ENCODE measurements around the gene E2F2. TPM values are rescaled to one million over a fixed set of nuclear protein-coding genes. Genes with fewer than 3 reads are reported as not detected.
A peak's percentile ranks its signal among the peaks of the same experiment; 100 is the strongest.

The E2F2 gene
- total and polyA plus RNA-seq, 2 of the 13 experiments (the other 11 are each of a cell fraction or from before 2014, with no cell fraction given): 0.65 to 6.6 TPM

DNA sequence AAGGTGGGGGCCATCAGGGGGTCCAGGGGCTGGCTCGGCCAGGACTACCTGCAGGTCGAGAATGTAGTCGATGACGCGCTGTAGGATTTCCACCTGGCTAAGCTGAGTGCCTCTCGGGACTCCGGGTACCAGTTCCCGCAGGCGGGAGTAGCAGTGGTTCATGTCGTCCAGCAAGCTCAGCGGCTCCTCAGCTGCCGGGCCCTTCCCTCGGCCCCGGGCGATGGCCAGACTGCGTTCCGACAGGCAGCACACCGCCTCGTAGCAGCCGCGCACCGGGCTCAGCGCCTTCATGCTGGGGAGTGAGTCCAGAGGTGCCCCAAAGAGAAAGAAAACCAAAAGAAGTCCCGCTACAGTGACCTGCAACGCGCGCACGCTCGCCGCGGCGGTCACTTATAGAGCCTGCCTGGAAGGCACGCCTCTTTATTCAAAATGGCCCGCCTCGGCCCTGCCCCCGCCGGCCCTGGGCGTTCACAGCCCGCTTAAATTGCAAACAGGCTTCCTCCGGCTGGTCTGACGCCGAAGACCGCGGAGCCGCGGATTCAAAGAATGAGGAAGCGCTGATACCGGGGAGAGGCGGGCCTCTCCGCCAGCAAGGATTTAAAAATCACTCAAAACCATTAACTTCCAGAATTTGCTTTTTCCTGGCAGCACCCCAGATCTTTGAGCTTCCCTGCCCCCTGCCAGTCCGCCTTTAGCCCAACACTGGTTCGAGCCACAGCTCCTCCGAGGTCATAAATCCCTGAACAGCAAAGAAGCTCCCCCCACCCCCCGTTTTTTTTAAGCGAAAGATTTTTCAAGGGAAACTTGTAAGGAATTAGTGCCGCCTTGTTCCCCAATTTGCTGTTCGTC, 28.3 kb upstream of the E2F2 start, which contains the start of gene ID3 (continued):
- TF ChIP-seq SALL1 (CRISPR knock-in tag; IDR thresholded peaks at IDR 0.05) (peak; percentile 70), FOXK2 (IDR thresholded peaks at IDR 0.05) (no peak), RBFOX2 (IDR thresholded peaks at IDR 0.05; ENCODE audit: low read depth, low read length) (peak; percentile 93), PHF8 (CRISPR knock-in tag; IDR thresholded peaks at IDR 0.05) (peak; percentile 62; the same call in 1 of the 2 replicates), IKZF4 (CRISPR knock-in tag; IDR thresholded peaks at IDR 0.05; ENCODE audit: borderline replicate concordance, low read depth, not compliant biosample characterization) (peak; percentile 39), MYNN (CRISPR knock-in tag; IDR thresholded peaks at IDR 0.05; ENCODE audit: low read depth) (no peak), ZNF225 (CRISPR knock-in tag; IDR thresholded peaks at IDR 0.05) (no peak), ZNF792 (CRISPR knock-in tag; IDR thresholded peaks at IDR 0.05) (0 out of 2 replicates have a peak, but pooled peaks have one; percentile 36), IRX3 (CRISPR knock-in tag; IDR thresholded peaks at IDR 0.05; ENCODE audit: borderline replicate concordance, low read depth) (no peak), ATRX (CRISPR knock-in tag; IDR thresholded peaks at IDR 0.05; ENCODE audit: borderline replicate concordance) (no peak), ZNF143 (CRISPR knock-in tag; IDR thresholded peaks at IDR 0.05) (no peak), TBX3 (IDR thresholded peaks at IDR 0.05; ENCODE audit: borderline replicate concordance) (no peak), ZNF292 (CRISPR knock-in tag; IDR thresholded peaks at IDR 0.05; ENCODE audit: borderline replicate concordance, low read depth) (no peak), GATA4 (IDR thresholded peaks at IDR 0.05; ENCODE audit: borderline replicate concordance, low read depth) (peak; percentile 87; the same call in 1 of the 2 replicates), NR1H2 (CRISPR knock-in tag; IDR thresholded peaks at IDR 0.05; ENCODE audit: borderline replicate concordance, low read depth) (no peak), IRF2 (CRISPR knock-in tag; IDR thresholded peaks at IDR 0.05) (no peak)
- TF ChIP-seq, protein P1, sequence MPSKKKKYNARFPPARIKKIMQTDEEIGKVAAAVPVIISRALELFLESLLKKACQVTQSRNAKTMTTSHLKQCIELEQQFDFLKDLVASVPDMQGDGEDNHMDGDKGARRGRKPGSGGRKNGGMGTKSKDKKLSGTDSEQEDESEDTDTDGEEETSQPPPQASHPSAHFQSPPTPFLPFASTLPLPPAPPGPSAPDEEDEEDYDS (CRISPR knock-in tag; IDR thresholded peaks at IDR 0.05): peak; percentile 100
- TF ChIP-seq, protein P2, sequence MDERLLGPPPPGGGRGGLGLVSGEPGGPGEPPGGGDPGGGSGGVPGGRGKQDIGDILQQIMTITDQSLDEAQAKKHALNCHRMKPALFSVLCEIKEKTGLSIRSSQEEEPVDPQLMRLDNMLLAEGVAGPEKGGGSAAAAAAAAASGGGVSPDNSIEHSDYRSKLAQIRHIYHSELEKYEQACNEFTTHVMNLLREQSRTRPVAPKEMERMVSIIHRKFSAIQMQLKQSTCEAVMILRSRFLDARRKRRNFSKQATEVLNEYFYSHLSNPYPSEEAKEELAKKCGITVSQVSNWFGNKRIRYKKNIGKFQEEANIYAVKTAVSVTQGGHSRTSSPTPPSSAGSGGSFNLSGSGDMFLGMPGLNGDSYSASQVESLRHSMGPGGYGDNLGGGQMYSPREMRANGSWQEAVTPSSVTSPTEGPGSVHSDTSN (CRISPR knock-in tag; IDR thresholded peaks at IDR 0.05): no peak
- TF ChIP-seq, protein P3, sequence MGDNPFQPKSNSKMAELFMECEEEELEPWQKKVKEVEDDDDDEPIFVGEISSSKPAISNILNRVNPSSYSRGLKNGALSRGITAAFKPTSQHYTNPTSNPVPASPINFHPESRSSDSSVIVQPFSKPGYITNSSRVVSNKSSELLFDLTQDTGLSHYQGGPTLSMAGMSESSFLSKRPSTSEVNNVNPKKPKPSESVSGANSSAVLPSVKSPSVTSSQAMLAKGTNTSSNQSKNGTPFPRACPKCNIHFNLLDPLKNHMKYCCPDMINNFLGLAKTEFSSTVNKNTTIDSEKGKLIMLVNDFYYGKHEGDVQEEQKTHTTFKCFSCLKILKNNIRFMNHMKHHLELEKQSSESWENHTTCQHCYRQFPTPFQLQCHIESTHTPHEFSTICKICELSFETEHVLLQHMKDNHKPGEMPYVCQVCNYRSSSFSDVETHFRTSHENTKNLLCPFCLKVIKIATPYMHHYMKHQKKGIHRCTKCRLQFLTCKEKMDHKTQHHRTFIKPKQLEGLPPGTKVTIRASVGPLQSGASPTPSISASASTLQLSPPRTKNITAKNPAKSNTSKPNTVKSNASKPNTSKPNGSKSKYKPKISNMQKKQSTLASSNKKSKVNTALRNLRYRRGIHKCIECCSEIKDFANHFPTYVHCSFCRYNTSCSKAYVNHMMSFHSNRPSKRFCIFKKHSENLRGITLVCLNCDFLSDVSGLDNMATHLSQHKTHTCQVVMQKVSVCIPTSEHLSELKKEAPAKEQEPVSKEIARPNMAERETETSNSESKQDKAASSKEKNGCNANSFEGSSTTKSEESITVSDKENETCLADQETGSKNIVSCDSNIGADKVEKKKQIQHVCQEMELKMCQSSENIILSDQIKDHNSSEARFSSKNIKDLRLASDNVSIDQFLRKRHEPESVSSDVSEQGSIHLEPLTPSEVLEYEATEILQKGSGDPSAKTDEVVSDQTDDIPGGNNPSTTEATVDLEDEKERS (CRISPR knock-in tag; IDR thresholded peaks at IDR 0.05): no peak
- TF ChIP-seq, protein P4, sequence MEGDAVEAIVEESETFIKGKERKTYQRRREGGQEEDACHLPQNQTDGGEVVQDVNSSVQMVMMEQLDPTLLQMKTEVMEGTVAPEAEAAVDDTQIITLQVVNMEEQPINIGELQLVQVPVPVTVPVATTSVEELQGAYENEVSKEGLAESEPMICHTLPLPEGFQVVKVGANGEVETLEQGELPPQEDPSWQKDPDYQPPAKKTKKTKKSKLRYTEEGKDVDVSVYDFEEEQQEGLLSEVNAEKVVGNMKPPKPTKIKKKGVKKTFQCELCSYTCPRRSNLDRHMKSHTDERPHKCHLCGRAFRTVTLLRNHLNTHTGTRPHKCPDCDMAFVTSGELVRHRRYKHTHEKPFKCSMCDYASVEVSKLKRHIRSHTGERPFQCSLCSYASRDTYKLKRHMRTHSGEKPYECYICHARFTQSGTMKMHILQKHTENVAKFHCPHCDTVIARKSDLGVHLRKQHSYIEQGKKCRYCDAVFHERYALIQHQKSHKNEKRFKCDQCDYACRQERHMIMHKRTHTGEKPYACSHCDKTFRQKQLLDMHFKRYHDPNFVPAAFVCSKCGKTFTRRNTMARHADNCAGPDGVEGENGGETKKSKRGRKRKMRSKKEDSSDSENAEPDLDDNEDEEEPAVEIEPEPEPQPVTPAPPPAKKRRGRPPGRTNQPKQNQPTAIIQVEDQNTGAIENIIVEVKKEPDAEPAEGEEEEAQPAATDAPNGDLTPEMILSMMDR (CRISPR knock-in tag; IDR thresholded peaks at IDR 0.05): 0 out of 2 replicates have a peak, but pooled peaks have one; percentile 12
- TF ChIP-seq, protein P5, sequence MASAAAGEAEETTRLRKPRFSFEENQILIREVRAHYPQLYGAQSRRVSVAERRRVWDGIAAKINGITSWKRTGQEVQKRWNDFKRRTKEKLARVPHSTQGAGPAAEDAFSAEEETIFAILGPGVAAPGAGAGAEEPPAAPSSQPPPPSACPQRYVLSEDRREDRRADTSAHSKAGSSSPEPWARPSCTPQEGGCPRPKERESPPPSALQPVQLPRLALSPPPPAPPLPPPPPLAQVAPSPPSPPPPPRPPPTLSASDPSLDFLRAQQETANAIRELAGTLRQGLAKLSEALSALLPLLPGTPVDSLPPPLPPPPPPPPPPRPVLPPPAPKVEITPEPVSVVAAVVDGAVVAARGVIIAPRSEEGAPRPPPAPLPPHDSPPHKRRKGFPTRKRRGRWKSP (CRISPR knock-in tag; IDR thresholded peaks at IDR 0.05): peak; percentile 79; the same call in 1 of the 2 replicates

Measured in HepG2 (cell line).